Chondrocyte (in vitro differentiated cells): Measurements from ENCODE around the gene C12orf54. TPM values are rescaled to one million over a fixed set of nuclear protein-coding genes. Genes with fewer than 3 reads are reported as not detected.

Experiments used
- DNase-seq: peaks from one replicate; pipeline ENCODE4 v3.0.0; 2021; ENCODE audit warnings: mixed read lengths, low spot score
- H3K27ac Mint-ChIP-seq: one replicate; pipeline ENCODE4 v1.8.0; 2021; ENCODE audit warnings: mild to moderate bottlenecking, moderate library complexity, mixed read lengths; ENCODE audit not compliant: unreplicated experiment
- H3K27me3 Mint-ChIP-seq: 2 replicates; pipeline ENCODE4 v1.8.0; 2021; ENCODE audit warnings: low read depth, mixed read lengths
- H3K36me3 Mint-ChIP-seq: 2 replicates; pipeline ENCODE4 v1.8.0; 2021; ENCODE audit warnings: low read depth, mixed read lengths
- H3K4me1 Mint-ChIP-seq: 2 replicates; pipeline ENCODE4 v1.8.0; 2021; ENCODE audit warnings: low read depth, mild to moderate bottlenecking, mixed read lengths
- H3K4me3 Mint-ChIP-seq: one replicate; pipeline ENCODE4 v1.8.0; 2021; ENCODE audit warnings: mild to moderate bottlenecking, moderate library complexity, mixed read lengths; ENCODE audit not compliant: unreplicated experiment
- H3K9me3 Mint-ChIP-seq: 2 replicates; pipeline ENCODE4 v1.8.0; 2021; ENCODE audit warnings: low read depth, mixed read lengths
- CTCF ChIP-seq: fragments of 200-600 bp; sonication (generic); IDR thresholded peaks from 2 replicates; pipeline ENCODE4 v1.5.0; 2021; ENCODE audit warnings: antibody characterized with exemption, mild to moderate bottlenecking, moderate library complexity
- total RNA-seq: library from RNA; stranded (reverse); gene quantifications from 3 replicates; pipeline ENCODE4 v1.2.1, GENCODE V29; 2021

The C12orf54 gene
- total RNA-seq, 1 donor from 2014 or later: not detected

GRCh38 chr12:48536602-48537001 is 54.3 kb downstream of the C12orf54 start:
- no peaks in the 10 kb centered on the region for H3K36me3 Mint-ChIP-seq
- no peaks in the 10 kb centered on the region for H3K4me1 Mint-ChIP-seq
- no peak overlapping the region for H3K27ac Mint-ChIP-seq
- H3K9me3 Mint-ChIP-seq: peaks cover 15% of the 10 kb centered on the region
- no peak for TF ChIP-seq CTCF
- no peak for DNase-seq
- H3K27me3 Mint-ChIP-seq: peaks cover 8% of the 10 kb centered on the region
- H3K4me3 Mint-ChIP-seq: no peak overlapping the region

GRCh38 chr12:48542300-48542928 is 60.1 kb downstream of the C12orf54 start:
- H3K27ac Mint-ChIP-seq: no peak overlapping the region
- DNase-seq: no peak
- peaks cover 18% of the 10 kb centered on the region for H3K27me3 Mint-ChIP-seq
- no peak overlapping the region for H3K4me3 Mint-ChIP-seq
- H3K9me3 Mint-ChIP-seq: peaks cover under 1% of the 10 kb centered on the region
- TF ChIP-seq CTCF: peak; percentile 67
- no peaks in the 10 kb centered on the region for H3K4me1 Mint-ChIP-seq
- no peaks in the 10 kb centered on the region for H3K36me3 Mint-ChIP-seq

- no peak overlapping the region for H3K4me3 Mint-ChIP-seq
- no peak for TF ChIP-seq CTCF
Measured at GRCh38 chr12:48545833-48546469, 63.7 kb downstream of the C12orf54 start.

More at GRCh38 chr12:48545833-48546469, 63.7 kb downstream of the C12orf54 start:
- no peaks in the 10 kb centered on the region for H3K4me1 Mint-ChIP-seq
- peaks cover 27% of the 10 kb centered on the region for H3K27me3 Mint-ChIP-seq
- H3K27ac Mint-ChIP-seq: no peak overlapping the region
- peaks cover 10% of the 10 kb centered on the region for H3K9me3 Mint-ChIP-seq
- no peak for DNase-seq
- H3K36me3 Mint-ChIP-seq: no peaks in the 10 kb centered on the region

Other genes with a start within 250 kb of the C12orf54 start
- 8.4 to 12.8 TPM (median 11.1 TPM) in 3 replicates for gene ZNF641, start 131.6 kb upstream of the C12orf54 start, total RNA-seq
- gene ANP32D, start 9.9 kb upstream of the C12orf54 start, total RNA-seq: not detected in 3 replicates
- not detected in 3 replicates for gene OR8S1, start 43.1 kb downstream of the C12orf54 start, total RNA-seq
- not detected in 3 replicates for gene LALBA, start 87.5 kb downstream of the C12orf54 start, total RNA-seq
- 26.5 to 29.6 TPM (median 29.0 TPM) in 3 replicates for gene KANSL2, start 199.7 kb downstream of the C12orf54 start, total RNA-seq
- gene CCNT1, start 234.2 kb downstream of the C12orf54 start, total RNA-seq: 26.4 to 34.9 TPM (median 28.9 TPM) in 3 replicates